ENCODE results near the gene AKAP3. TPM values are rescaled to one million over a fixed set of nuclear protein-coding genes. Genes with fewer than 3 reads are reported as not detected.
A peak's percentile ranks its signal among the peaks of the same experiment; 100 is the strongest.

The AKAP3 gene
- total and polyA plus RNA-seq, 10 of the 15 experiments (the other 5 are each of a cell fraction or from before 2014, with no cell fraction given) = 0.40 to 2.4 (median 1.3) TPM

DNA sequence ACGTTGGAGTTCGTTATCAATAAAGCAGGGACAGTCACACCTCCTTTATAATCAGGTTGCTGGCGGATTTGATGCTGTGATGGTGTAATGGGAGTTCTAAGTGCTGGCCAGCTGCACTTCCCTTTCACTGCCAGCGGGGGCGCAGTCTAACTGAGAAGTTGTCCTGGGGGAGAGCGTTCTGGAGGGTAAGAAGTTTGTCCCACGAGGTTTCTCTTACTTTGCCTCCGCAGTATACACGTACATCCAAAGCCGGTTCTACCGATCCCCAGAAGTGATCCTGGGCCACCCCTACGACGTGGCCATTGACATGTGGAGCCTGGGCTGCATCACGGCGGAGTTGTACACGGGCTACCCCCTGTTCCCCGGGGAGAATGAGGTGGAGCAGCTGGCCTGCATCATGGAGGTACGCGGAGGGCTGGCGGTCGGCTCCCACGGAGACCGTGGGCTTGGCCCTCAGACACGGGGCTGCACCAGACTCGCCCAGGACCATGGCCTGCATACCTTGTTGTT lies 44.1 kb downstream of the AKAP3 start (continued):
- TF ChIP-seq BHLHE40 (IDR thresholded peaks at IDR 0.05; ENCODE audit: borderline replicate concordance in 1 of 2, low read depth in 2 of 2, low read length in 1 of 2) (peak in 1 of 2 experiments; percentile 47; a peak in 2 of 4 replicates), MYC (IDR thresholded peaks at IDR 0.05; ENCODE audit: insufficient read depth, insufficient read length, insufficient replicate concordance, low read length, severe bottlenecking) (peak; percentile 68), CEBPB (IDR thresholded peaks at IDR 0.05; ENCODE audit: borderline replicate concordance in 1 of 2, low read depth in 2 of 2, low read length in 2 of 2) (0 out of 4 replicates have a peak, but pooled peaks of 1 of the 2 experiments have one; percentile 10)

DNA sequence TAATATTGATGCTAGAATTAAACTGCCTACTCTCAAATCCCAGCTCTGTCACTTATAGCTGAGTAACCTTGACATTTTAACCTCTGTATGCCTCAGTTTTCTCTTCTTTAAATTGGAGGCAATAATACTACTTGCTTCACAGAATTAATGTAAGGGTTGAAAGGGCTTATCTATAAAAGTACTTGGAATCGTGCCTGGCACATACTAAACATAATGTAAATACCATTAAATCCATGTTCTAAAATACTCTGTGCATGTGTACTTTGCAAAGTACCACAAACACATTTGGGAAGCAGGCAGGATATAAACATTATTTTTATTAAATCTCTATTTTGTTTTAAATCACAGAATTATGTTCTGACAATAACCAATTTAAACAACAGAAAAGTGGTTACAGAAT lies 44.9 kb downstream of the AKAP3 start:
- in situ Hi-C loops (cut with MboI) = no loop called here
- Histone ChIP-seq H2AFZ (ENCODE audit: control insufficient read depth, low read depth, low read length) (no peak overlapping the region), H3K4me3 (no peak overlapping the region), H3K9ac (ENCODE audit: control insufficient read depth, insufficient read depth, low read length) (no peak overlapping the region), H3K27ac (ENCODE audit: control insufficient read depth, insufficient read depth) (no peak overlapping the region), H3K9me3 (replicated peaks; ENCODE audit: control insufficient read depth, insufficient read depth, low read length) (no peaks in the 10 kb centered on the region), H4K20me1 (ENCODE audit: control insufficient read depth, insufficient read depth) (no peaks in the 10 kb centered on the region), H3K4me2 (ENCODE audit: control insufficient read depth, insufficient read depth) (no peak overlapping the region), H3K27me3 (replicated peaks in 1 of 2; ENCODE audit: control insufficient read depth in 2 of 2, insufficient read depth in 2 of 2, low read length in 1 of 2) (no peaks in the 10 kb centered on the region), H3K4me1 (ENCODE audit: control insufficient read depth, insufficient read depth, low read length) (no peaks in the 10 kb centered on the region), H3K36me3 (ENCODE audit: control insufficient read depth in 2 of 2, insufficient read depth in 2 of 2, low read length in 1 of 2) (no peaks in the 10 kb centered on the region), H3K79me2 (ENCODE audit: control insufficient read depth, insufficient read depth, low read length) (peaks cover 9% of the 10 kb centered on the region)
- no TSS peak for BruUV-seq (replicated peaks)
- FAIRE-seq (no peak), DNase-seq (ENCODE audit: low read depth, low spot score) (no peak), ATAC-seq (no peak)
- RAD21 ChIA-PET (ENCODE audit: unreplicated experiment) = interaction anchor here (1.2 to 2.7 kb wide), 3 partner anchors 17 to 45 kb away, joined by 3 to 14 read pairs (median 4); partner anchors contain the start of genes AKAP3 and NDUFA9
- 0% methylated on average over 1 of the region's 1 CpG for WGBS (ENCODE audit: insufficient coverage, insufficient replicate concordance, low lambda C conversion rate, missing lambda C conversion rate)
- intact Hi-C loops (cut with micrococcal nuclease; ENCODE audit: unreplicated experiment) = loop anchor here (2.0 to 10.0 kb wide), 2 partner anchors 45 to 151 kb away; partner anchors contain the start of genes AKAP3 and NDUFA9
- SMC1A ChIA-PET (ENCODE audit: uncharacterized antibody, unreplicated experiment) = interaction anchor here (0.6 to 1.7 kb wide), 7 partner anchors 13 to 154 kb away, joined by 3 to 7 read pairs (median 3); no protein-coding TSS in a partner anchor
- CTCF ChIA-PET = interaction anchor here (1.0 to 5.1 kb wide), 13 partner anchors 8 to 499 kb away, joined by 3 to 30 read pairs (median 4); partner anchors contain the start of genes AKAP3 and NDUFA9
- POLR2A ChIA-PET = no interaction called here
- no peak for TF ChIP-seq RELB (IDR thresholded peaks at IDR 0.05; ENCODE audit: low read depth)
- TF ChIP-seq, protein P1, sequence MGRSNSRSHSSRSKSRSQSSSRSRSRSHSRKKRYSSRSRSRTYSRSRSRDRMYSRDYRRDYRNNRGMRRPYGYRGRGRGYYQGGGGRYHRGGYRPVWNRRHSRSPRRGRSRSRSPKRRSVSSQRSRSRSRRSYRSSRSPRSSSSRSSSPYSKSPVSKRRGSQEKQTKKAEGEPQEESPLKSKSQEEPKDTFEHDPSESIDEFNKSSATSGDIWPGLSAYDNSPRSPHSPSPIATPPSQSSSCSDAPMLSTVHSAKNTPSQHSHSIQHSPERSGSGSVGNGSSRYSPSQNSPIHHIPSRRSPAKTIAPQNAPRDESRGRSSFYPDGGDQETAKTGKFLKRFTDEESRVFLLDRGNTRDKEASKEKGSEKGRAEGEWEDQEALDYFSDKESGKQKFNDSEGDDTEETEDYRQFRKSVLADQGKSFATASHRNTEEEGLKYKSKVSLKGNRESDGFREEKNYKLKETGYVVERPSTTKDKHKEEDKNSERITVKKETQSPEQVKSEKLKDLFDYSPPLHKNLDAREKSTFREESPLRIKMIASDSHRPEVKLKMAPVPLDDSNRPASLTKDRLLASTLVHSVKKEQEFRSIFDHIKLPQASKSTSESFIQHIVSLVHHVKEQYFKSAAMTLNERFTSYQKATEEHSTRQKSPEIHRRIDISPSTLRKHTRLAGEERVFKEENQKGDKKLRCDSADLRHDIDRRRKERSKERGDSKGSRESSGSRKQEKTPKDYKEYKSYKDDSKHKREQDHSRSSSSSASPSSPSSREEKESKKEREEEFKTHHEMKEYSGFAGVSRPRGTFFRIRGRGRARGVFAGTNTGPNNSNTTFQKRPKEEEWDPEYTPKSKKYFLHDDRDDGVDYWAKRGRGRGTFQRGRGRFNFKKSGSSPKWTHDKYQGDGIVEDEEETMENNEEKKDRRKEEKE (IDR thresholded peaks at IDR 0.05) = no peak
- no peak for TF ChIP-seq KLF5 (IDR thresholded peaks at IDR 0.05; ENCODE audit: partially characterized antibody)
- no peak for TF ChIP-seq BHLHE40 (IDR thresholded peaks at IDR 0.05; ENCODE audit: borderline replicate concordance in 1 of 2, low read depth in 2 of 2, low read length in 1 of 2)
- TF ChIP-seq HDAC2 (IDR thresholded peaks at IDR 0.05) = no peak
- TF ChIP-seq, protein P2, sequence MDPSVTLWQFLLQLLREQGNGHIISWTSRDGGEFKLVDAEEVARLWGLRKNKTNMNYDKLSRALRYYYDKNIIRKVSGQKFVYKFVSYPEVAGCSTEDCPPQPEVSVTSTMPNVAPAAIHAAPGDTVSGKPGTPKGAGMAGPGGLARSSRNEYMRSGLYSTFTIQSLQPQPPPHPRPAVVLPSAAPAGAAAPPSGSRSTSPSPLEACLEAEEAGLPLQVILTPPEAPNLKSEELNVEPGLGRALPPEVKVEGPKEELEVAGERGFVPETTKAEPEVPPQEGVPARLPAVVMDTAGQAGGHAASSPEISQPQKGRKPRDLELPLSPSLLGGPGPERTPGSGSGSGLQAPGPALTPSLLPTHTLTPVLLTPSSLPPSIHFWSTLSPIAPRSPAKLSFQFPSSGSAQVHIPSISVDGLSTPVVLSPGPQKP (IDR thresholded peaks at IDR 0.05; ENCODE audit: low read depth, low read length) = no peak
- no peak for TF ChIP-seq SIX5 (IDR thresholded peaks at IDR 0.05; ENCODE audit: low read depth, low read length, severe bottlenecking)
- no peak for TF ChIP-seq RBBP5 (conservative IDR thresholded peaks at IDR 0.05)
- no peak for TF ChIP-seq EED (IDR thresholded peaks at IDR 0.05; ENCODE audit: low read depth)
- TF ChIP-seq, protein P3, sequence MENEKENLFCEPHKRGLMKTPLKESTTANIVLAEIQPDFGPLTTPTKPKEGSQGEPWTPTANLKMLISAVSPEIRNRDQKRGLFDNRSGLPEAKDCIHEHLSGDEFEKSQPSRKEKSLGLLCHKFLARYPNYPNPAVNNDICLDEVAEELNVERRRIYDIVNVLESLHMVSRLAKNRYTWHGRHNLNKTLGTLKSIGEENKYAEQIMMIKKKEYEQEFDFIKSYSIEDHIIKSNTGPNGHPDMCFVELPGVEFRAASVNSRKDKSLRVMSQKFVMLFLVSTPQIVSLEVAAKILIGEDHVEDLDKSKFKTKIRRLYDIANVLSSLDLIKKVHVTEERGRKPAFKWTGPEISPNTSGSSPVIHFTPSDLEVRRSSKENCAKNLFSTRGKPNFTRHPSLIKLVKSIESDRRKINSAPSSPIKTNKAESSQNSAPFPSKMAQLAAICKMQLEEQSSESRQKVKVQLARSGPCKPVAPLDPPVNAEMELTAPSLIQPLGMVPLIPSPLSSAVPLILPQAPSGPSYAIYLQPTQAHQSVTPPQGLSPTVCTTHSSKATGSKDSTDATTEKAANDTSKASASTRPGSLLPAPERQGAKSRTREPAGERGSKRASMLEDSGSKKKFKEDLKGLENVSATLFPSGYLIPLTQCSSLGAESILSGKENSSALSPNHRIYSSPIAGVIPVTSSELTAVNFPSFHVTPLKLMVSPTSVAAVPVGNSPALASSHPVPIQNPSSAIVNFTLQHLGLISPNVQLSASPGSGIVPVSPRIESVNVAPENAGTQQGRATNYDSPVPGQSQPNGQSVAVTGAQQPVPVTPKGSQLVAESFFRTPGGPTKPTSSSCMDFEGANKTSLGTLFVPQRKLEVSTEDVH (IDR thresholded peaks at IDR 0.05; ENCODE audit: low read depth, partially characterized antibody) = no peak
